ENCODE results near the gene SGPP1.
"Not testable (repeated sequence)": the region's sequence is repeated elsewhere in the genome, so short reads cannot be mapped to it uniquely, and the experiment has no call there.

Gene SGPP1

DNA sequence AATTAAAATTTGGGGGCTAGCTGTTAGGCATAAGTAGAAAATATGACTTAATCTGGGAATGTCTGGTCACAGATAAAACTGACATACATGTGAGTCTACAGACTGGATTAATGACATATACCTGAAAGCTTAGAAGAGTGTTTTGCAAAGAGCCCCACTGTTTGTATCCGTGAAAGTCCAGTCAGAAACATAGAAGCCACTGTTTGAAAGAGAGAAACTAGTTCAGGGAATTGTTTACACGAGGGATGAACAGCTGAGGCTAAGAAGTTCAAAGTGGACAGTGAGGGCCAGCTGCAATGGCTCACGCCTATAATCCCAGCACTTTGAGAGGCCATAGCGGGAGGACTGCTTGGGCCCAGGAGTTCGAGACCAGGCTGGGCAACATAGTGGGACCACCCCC, 36.2 kb upstream of the SGPP1 start:
- TF ChIP-seq, protein P1, sequence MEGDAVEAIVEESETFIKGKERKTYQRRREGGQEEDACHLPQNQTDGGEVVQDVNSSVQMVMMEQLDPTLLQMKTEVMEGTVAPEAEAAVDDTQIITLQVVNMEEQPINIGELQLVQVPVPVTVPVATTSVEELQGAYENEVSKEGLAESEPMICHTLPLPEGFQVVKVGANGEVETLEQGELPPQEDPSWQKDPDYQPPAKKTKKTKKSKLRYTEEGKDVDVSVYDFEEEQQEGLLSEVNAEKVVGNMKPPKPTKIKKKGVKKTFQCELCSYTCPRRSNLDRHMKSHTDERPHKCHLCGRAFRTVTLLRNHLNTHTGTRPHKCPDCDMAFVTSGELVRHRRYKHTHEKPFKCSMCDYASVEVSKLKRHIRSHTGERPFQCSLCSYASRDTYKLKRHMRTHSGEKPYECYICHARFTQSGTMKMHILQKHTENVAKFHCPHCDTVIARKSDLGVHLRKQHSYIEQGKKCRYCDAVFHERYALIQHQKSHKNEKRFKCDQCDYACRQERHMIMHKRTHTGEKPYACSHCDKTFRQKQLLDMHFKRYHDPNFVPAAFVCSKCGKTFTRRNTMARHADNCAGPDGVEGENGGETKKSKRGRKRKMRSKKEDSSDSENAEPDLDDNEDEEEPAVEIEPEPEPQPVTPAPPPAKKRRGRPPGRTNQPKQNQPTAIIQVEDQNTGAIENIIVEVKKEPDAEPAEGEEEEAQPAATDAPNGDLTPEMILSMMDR (conservative IDR thresholded peaks at IDR 0.05): no peak
- H3K27ac ChIP-seq: no peak overlapping the region

DNA sequence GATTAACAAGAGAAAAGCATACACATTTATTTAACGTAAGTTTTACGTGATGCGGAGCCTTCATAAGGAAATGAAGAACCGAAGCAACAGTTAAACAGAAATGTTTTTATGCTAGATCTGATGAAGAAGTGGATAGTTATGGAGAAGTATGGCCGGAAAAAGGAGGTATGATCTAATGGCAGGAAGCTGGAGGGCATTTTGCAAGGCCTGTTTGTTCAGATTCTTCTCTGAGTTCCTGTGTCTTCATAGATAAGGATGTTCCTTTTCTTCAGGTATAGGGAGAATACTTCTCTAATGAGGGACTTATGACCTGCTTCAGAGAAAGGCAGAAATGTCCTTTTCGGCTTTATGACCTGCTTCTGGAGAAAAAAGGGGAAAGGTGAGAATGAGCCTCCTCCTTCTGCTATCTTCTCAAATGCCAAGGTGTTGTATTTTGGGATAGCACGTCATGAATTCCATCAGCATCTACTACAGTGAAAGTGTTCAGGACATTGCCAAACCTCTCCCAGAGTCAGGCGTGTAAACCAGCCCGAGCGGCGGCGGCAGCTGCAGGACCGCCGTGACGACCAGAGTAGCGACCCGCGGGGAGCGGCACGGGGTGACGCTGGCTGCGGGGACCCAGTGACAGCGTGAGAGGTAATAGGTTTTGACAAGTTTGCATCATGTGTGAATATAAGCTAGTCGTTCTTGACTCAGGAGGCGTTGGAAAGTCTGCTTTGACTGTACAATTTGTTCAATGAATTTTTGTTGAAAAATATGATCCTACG, 33.7 kb upstream of the SGPP1 start:
- TF ChIP-seq, protein P1 (conservative IDR thresholded peaks at IDR 0.05): no peak
- no peak overlapping the region for H3K27ac ChIP-seq

DNA sequence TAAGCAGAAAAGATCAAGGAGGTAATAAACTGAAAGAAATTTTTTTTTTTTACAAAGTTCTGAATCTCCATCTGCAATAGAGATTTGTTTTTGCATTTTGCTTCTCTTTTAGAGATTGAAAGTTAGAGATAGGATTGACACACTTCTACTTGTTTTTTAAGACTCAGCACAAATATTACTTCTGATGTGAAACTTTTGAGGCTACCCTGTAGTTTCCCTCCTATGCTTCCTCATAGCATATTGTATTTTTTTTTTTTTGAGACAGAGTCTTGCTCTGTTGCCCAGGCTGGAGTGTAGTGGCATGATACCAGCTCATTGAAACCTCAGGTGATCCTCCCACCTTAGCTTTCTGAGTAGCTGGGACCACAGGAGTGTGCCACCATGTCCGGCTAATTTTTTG, 32.1 kb upstream of the SGPP1 start:
- TF ChIP-seq, protein P1 (conservative IDR thresholded peaks at IDR 0.05): no peak
- H3K27ac ChIP-seq: no peak overlapping the region

DNA sequence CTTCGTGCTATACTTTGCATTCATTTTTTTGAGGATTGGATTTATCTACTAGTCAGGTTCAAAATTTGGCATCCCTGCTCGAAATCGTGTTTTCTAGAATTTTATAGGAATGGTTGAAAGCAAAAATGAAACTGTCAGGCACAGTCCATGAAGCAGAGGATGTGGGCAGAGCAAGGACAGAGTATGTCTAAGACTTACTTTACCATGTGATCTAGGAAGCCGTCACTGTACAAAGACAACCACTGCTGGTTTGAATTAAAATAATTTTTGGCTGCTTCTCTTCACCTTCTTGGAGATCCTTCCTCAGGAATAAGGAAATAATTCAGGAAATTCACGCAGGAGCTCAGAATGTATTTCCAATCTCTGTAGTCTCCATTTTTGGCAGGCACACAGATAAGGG, 31.6 kb upstream of the SGPP1 start:
- no peak overlapping the region for H3K27ac ChIP-seq
- TF ChIP-seq, protein P1 (conservative IDR thresholded peaks at IDR 0.05): no peak

DNA sequence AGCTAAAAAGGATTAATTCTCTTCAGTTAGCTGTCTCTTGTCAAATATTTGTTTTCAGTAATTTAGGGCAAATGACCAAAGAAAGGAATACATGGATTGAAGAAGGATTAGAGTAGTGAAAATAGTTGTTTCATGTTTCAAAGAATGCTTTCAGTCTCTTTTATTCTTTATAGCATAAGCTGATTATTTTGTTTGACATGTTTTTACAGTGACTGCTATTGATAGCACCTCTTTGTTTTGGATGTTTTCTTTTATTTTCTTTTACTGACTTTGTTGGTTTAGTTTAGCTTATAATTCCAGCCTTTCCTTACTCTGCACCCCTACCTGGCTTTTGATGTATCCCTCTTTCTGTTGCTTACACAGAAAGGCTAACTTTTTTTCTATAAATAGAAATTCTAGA, 29.3 kb upstream of the SGPP1 start:
- TF ChIP-seq, protein P1 (conservative IDR thresholded peaks at IDR 0.05): no peak
- H3K27ac ChIP-seq: no peak overlapping the region

DNA sequence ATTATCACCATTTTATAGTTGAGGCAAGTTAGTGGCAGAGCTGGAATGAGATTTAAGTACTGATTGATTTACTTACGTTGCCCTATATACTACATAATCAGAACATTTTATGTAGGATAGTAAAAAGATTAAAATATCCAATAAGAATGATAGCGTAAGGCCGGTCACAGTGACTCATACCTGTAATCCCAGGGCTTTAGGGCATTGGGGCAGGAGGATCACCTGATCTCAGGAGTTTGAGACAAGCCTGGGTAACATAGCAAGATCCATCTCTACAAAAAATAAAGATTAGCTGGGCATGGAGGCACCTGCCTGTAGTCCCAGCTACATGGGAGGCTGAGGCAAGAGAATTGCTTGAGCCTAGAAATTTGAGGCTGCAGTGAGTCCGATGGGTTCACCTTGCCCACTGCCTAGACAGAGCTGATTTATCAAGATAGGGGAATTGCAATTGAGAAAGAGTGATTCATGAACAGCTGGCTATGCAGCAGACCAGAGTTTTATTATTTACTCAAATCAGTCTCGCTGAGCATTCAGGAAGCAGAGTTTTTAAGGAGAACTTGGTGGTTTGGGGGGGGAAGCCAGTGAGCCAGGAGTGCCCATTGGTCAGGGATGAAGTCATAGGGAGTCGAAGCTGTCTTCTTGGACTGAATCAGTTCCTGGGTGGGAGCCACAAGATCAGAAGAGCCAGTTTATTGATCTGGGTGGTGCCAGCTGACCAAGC, 24.7 kb upstream of the SGPP1 start:
- TF ChIP-seq, protein P1 (conservative IDR thresholded peaks at IDR 0.05): no peak
- no peak overlapping the region for H3K27ac ChIP-seq

DNA sequence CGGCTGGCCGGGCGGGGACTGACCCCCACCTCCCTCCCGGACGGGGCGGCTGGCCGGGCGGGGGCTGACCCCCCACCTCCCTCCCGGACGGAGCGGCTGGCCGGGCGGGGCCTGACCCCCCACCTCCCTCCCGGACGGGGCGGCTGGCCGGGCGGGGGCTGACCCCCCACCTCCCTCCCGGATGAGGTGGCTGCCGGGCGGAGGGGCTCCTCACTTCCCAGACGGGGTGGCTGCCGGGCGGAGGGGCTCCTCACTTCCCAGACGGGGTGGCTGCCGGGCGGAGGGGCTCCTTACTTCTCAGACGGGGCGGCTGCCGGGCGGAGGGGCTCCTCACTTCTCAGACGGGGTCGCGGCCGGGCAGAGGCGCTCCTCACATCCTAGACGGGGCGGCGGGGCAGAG, 23.2 kb upstream of the SGPP1 start:
- not testable (repeated sequence) for H3K27ac ChIP-seq

DNA sequence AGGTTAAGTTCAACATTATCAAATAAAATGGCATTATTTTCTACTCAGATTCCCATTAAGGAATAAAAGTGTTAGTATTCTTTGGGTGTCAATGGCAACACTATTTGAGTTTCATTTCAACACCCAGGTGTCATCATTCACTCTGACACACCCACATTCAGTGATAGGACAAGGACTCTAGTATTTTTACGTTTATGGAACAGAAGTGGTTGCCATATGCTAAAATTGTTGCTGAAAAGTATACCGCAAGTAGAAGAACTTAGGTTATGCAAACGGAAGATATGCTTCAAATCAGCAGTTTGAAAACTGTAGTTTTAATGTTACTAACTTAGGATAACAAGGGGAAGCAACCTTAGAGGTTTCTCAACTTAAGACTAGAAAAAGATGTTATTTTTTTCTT, 20.0 kb upstream of the SGPP1 start:
- H3K27ac ChIP-seq: no peak overlapping the region
- TF ChIP-seq, protein P1 (conservative IDR thresholded peaks at IDR 0.05): no peak

Data from VCaP (cell line).